ENCODE measurements around the gene CSF3. TPM values are rescaled to one million over a fixed set of nuclear protein-coding genes. Genes with fewer than 3 reads are reported as not detected.

The CSF3 gene
- total and polyA plus RNA-seq, 2 of the 13 experiments (the other 11 are each of a cell fraction or from before 2014, with no cell fraction given): 0.09 TPM; not detected in 1

DNA sequence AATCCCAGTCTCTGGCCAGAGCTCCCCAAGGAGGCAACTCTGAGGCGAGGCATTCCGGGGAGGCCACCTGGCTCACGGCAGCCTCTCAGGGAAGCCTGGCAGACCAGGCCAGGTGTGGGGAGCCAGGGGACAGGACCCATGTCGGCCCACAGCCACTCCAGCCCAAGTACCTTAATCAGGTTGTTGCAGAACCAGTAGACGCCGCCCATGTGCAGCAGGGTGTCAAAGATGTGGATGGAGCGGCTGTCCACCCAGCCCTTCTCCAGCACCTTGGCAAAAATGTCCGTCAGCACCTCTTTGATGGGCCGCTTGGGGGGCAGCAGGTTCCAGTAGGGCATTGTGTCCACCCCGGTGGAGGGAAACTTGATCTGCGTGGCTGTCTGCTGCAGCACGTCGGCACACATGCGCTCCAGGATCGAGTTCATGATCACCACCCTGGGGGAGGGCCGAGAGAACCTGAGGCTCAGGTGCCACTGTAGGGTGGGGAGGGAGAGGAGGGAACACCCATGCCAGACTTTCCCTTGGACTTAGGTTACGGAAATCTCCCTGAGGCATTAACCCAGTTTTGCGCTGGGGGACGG, 7.8 kb downstream of the CSF3 start:
- BruUV-seq (replicated peaks): no TSS peak
- DNase-seq (ENCODE audit: low spot score) (no peak), ATAC-seq (no peak), FAIRE-seq (no peak)
- in situ Hi-C loops (cut with HindIII; ENCODE audit: extremely low pct_ligation_motif_present, low pct_unique_long_range_greater_than_20kb): no loop called here
- Histone ChIP-seq H3K36me3 (replicated peaks in 1 of 2; ENCODE audit: control insufficient read depth in 1 of 2, insufficient read depth in 2 of 2, low read length in 2 of 2) (peaks cover 43 to 64% of the 10 kb centered on the region in 2 experiments), H3K4me1 (ENCODE audit: insufficient read depth, low read length) (peaks cover 4% of the 10 kb centered on the region; the same call in 1 of the 2 replicates), H3K27ac (ENCODE audit: extremely low read length, insufficient read depth, low read length) (no peak overlapping the region), H3K9ac (ENCODE audit: insufficient read depth, low read depth, low read length) (no peak overlapping the region), H3K4me2 (ENCODE audit: low read depth, low read length) (no peak overlapping the region), H3K79me2 (ENCODE audit: insufficient read depth, low read length) (no peaks in the 10 kb centered on the region), H3K27me3 (ENCODE audit: control insufficient read depth in 1 of 2, insufficient read depth in 2 of 2, low read length in 2 of 2) (no peaks in the 10 kb centered on the region), H2AFZ (ENCODE audit: low read length) (no peak overlapping the region), H4K20me1 (ENCODE audit: insufficient read depth, low read length) (no peaks in the 10 kb centered on the region), H3K9me3 (ENCODE audit: low read length) (no peaks in the 10 kb centered on the region), H3K4me3 (replicated peaks in 1 of 3; ENCODE audit: insufficient read depth in 1 of 3, low read depth in 2 of 3, low read length in 3 of 3) (no peak overlapping the region)
- 100% methylated on average over 16 of the region's 19 CpGs for WGBS (ENCODE audit: low lambda C conversion rate)
- ChIA-PET CTCF (ENCODE audit: low intra/inter-chr PET ratio, low total read pairs) (no interaction called here), POLR2A (no interaction called here)
- TF ChIP-seq ZKSCAN8 (CRISPR knock-in tag; IDR thresholded peaks at IDR 0.05; ENCODE audit: borderline replicate concordance) (no peak), SP4 (CRISPR knock-in tag; IDR thresholded peaks at IDR 0.05) (no peak), PHF21A (CRISPR knock-in tag; IDR thresholded peaks at IDR 0.05) (no peak), ZNF160 (CRISPR knock-in tag; IDR thresholded peaks at IDR 0.05) (no peak), HCFC1 (IDR thresholded peaks at IDR 0.05; ENCODE audit: low read depth, low read length) (no peak), MXI1 (IDR thresholded peaks at IDR 0.05; ENCODE audit: borderline replicate concordance, low read depth, low read length) (no peak), CAMTA2 (CRISPR knock-in tag; IDR thresholded peaks at IDR 0.05; ENCODE audit: borderline replicate concordance) (no peak)
- TF ChIP-seq, protein P1, sequence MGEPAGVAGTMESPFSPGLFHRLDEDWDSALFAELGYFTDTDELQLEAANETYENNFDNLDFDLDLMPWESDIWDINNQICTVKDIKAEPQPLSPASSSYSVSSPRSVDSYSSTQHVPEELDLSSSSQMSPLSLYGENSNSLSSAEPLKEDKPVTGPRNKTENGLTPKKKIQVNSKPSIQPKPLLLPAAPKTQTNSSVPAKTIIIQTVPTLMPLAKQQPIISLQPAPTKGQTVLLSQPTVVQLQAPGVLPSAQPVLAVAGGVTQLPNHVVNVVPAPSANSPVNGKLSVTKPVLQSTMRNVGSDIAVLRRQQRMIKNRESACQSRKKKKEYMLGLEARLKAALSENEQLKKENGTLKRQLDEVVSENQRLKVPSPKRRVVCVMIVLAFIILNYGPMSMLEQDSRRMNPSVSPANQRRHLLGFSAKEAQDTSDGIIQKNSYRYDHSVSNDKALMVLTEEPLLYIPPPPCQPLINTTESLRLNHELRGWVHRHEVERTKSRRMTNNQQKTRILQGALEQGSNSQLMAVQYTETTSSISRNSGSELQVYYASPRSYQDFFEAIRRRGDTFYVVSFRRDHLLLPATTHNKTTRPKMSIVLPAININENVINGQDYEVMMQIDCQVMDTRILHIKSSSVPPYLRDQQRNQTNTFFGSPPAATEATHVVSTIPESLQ (CRISPR knock-in tag; conservative IDR thresholded peaks at IDR 0.05): no peak
- TF ChIP-seq, protein P2, sequence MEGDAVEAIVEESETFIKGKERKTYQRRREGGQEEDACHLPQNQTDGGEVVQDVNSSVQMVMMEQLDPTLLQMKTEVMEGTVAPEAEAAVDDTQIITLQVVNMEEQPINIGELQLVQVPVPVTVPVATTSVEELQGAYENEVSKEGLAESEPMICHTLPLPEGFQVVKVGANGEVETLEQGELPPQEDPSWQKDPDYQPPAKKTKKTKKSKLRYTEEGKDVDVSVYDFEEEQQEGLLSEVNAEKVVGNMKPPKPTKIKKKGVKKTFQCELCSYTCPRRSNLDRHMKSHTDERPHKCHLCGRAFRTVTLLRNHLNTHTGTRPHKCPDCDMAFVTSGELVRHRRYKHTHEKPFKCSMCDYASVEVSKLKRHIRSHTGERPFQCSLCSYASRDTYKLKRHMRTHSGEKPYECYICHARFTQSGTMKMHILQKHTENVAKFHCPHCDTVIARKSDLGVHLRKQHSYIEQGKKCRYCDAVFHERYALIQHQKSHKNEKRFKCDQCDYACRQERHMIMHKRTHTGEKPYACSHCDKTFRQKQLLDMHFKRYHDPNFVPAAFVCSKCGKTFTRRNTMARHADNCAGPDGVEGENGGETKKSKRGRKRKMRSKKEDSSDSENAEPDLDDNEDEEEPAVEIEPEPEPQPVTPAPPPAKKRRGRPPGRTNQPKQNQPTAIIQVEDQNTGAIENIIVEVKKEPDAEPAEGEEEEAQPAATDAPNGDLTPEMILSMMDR (CRISPR knock-in tag; IDR thresholded peaks at IDR 0.05): no peak
- TF ChIP-seq, protein P3, sequence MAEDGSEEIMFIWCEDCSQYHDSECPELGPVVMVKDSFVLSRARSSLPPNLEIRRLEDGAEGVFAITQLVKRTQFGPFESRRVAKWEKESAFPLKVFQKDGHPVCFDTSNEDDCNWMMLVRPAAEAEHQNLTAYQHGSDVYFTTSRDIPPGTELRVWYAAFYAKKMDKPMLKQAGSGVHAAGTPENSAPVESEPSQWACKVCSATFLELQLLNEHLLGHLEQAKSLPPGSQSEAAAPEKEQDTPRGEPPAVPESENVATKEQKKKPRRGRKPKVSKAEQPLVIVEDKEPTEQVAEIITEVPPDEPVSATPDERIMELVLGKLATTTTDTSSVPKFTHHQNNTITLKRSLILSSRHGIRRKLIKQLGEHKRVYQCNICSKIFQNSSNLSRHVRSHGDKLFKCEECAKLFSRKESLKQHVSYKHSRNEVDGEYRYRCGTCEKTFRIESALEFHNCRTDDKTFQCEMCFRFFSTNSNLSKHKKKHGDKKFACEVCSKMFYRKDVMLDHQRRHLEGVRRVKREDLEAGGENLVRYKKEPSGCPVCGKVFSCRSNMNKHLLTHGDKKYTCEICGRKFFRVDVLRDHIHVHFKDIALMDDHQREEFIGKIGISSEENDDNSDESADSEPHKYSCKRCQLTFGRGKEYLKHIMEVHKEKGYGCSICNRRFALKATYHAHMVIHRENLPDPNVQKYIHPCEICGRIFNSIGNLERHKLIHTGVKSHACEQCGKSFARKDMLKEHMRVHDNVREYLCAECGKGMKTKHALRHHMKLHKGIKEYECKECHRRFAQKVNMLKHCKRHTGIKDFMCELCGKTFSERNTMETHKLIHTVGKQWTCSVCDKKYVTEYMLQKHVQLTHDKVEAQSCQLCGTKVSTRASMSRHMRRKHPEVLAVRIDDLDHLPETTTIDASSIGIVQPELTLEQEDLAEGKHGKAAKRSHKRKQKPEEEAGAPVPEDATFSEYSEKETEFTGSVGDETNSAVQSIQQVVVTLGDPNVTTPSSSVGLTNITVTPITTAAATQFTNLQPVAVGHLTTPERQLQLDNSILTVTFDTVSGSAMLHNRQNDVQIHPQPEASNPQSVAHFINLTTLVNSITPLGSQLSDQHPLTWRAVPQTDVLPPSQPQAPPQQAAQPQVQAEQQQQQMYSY (CRISPR knock-in tag; IDR thresholded peaks at IDR 0.05): no peak
- TF ChIP-seq, protein P4, sequence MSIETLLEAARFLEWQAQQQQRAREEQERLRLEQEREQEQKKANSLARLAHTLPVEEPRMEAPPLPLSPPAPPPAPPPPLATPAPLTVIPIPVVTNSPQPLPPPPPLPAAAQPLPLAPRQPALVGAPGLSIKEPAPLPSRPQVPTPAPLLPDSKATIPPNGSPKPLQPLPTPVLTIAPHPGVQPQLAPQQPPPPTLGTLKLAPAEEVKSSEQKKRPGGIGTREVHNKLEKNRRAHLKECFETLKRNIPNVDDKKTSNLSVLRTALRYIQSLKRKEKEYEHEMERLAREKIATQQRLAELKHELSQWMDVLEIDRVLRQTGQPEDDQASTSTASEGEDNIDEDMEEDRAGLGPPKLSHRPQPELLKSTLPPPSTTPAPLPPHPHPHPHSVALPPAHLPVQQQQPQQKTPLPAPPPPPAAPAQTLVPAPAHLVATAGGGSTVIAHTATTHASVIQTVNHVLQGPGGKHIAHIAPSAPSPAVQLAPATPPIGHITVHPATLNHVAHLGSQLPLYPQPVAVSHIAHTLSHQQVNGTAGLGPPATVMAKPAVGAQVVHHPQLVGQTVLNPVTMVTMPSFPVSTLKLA (IDR thresholded peaks at IDR 0.05): no peak
- TF ChIP-seq, protein P5, sequence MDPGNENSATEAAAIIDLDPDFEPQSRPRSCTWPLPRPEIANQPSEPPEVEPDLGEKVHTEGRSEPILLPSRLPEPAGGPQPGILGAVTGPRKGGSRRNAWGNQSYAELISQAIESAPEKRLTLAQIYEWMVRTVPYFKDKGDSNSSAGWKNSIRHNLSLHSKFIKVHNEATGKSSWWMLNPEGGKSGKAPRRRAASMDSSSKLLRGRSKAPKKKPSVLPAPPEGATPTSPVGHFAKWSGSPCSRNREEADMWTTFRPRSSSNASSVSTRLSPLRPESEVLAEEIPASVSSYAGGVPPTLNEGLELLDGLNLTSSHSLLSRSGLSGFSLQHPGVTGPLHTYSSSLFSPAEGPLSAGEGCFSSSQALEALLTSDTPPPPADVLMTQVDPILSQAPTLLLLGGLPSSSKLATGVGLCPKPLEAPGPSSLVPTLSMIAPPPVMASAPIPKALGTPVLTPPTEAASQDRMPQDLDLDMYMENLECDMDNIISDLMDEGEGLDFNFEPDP (CRISPR knock-in tag; conservative IDR thresholded peaks at IDR 0.05): no peak
- intact Hi-C loops (cut with micrococcal nuclease; ENCODE audit: unreplicated experiment): no loop called here

All from HepG2 (cell line).